ENCODE results near the gene JARID2. TPM values are rescaled to one million over a fixed set of nuclear protein-coding genes. Genes with fewer than 3 reads are reported as not detected.
A peak's percentile ranks its signal among the peaks of the same experiment; 100 is the strongest.

JARID2 gene
- total RNA-seq, 1 donor from 2014 or later: 11.7 TPM

DNA sequence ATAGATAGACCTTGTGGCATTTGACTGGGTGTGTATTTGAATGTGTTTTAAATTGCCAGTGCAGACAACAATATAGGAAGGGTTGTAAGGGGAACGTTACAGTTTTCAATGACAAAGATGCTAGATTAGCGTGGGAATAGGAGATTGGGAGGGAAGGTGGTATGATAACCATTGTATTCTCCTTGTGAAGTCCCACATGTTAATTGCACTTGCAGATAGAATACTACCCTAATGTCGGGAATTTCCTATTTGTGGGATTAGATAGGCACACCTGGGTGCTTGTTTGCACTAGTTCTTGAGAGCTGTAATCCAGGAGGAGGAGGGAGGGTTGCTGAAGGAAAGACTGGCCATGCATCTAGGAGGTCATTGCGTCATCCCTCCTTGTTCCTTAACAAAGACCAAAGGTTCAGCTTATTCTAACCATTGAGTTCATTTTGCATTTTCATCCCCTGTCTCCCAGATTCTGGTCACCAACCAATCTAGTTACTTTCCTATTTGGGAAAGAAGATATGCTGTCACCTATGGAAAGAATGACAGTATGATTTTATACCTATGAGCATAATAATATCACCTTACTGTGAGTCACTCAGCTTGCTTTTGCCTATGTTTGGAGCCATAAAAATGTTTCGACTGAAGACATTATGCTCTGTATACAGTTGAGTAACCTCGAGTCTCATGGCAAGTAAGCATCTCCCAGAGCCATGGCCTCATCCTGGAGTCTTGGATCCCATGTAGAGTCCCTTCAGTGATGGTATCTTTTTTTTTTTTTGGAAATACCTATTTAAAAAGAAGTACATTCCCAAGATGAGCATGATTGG is 215.5 kb downstream of the JARID2 start:
- DNase-seq (ENCODE audit: low read depth in 2 of 2): no peak

DNA sequence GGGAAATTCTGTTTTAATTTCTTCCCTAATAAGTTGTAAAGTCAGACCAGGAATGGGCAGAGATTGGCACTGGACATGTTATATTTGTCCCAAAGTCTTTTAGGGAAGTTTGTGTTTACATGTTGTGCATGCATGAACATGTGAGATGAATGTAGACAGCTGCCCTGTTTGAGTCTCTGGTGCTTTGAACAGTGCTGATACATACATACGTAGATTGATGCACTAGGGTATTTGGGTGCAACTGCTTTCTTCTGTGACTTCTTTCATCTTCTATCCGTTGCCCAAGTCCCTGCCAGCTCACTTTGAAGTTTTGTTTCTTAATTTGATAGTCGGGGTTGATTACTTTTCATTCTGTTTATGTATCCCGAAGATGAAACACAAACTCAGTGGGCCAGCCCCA is 216.4 kb downstream of the JARID2 start:
- DNase-seq (ENCODE audit: low read depth in 2 of 2): no peak

DNA sequence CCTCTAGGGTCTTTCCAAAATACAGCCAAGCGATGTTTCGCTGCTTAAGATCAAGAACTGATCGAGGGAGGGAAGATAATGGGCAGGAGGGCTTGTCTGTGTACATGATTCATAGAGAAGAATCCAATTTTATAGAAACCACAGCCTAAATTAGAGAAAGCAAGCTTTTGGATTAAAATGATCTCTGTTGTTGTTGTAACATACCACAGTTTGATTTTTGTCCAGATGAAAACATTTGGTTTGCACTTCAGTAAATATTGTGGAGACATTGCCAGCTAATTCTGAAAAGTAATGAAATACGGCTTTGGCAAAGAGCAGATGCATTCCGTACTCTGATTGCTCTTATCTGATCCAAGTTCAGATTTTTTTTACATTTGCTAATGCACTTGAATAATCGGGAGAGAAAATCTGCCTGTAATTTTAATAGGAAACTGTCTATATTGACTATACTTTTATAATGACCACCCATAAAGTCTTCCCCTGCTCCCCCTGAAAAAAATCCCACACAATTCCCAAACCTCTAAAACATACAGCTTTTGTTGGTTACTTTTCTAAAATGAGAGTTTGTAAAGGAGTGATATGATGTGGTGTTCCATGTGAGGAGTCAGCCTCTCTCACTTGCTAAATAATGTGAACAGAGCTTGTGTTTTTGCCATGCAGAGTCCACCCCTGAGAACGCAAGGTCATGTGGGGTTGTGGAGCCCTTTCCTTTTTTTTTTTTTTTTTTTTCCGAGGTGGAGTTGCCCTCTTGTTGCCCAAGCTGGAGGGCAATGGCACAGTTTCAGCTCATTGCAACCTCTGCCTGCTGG is 217.1 kb downstream of the JARID2 start:
- no peak for DNase-seq (ENCODE audit: low read depth in 2 of 2)

DNA sequence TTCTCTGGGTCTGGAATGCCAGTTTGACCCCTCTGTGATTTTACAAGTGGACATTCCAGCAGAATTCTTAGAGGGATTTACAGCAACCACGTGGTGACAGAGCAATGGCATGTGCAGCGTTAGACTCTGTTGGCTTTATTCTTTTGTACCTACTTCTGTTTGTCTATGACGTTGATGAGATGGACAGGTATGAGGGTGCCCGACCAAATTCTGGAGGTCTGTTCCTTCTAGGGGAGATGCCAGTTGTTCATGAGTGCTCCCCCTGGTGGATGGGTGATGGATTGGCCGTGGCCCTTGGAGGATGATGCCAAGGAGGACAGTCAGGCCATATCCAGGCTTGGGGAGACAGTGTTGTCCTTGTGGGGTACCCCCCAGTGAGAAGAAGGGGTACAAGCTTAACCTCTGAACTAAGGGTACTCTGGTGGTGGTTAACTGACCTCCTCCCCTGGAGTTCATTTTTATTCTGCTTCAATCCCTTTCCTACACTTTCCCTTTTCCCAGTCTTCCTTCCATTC is 218.4 kb downstream of the JARID2 start:
- peak; percentile 30 to 34 for DNase-seq (ENCODE audit: low read depth in 2 of 2)

DNA sequence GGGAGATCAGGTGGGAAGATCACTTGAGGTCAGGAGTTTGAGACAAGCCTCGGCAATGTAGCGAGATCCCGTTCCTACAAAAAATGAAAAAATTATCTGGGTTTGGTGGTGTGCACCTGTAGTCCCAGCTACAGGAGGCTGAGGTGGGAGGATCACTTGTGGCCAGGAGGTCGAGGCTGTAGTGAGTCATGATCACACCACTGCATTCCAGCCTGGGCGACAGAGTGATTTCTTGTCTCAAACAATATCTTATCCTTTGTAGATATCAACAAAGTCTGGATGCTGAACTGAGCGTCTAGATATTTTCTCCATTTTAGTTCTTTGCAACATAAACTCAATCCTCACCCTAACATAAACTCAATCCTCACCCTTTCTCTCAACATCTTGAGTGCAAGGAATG is 219.3 kb downstream of the JARID2 start:
- DNase-seq (ENCODE audit: low read depth in 2 of 2): no peak

DNA sequence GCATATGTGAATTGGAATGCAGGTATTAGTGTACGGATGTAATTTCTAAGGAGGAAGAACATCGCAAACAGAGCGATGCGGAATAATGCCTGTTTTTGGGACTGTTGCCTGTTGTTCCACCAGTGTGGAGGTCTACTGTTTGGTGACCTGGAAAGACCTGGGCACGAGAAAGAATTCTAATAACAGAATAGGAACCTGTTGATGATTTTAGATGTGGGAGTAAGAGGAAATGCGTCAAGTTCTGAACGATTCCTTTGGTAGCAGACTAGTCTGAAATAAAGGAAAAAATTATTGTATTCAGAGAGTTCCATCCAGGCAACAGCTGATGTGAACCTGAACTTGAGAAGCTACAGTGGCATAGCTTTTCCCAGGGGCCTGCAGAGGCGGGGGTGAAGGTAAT is 224.9 kb downstream of the JARID2 start:
- DNase-seq (ENCODE audit: low read depth in 2 of 2): peak in 1 of 2 donors; percentile 50

DNA sequence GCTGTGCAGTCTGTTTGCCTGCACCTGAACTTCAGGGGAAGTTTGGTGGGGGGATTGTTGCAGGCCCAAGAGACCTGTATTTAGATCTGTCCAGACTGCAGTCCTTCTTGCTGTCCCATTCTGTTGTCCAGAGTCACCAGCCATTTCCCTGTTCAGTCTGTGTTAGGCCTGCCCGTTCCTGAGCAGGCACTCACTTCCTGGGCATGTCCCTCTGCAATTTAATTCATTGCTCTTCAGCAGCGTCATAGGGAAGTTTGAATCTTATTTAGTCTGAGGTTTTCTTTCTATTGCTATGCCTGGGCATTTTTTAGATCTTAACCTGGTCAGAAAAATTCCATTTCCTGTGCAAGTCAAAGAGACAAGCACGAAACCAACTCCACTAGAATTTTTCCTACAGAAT is 226.8 kb downstream of the JARID2 start:
- DNase-seq (ENCODE audit: low read depth in 2 of 2): peak; percentile 33 to 35

DNA sequence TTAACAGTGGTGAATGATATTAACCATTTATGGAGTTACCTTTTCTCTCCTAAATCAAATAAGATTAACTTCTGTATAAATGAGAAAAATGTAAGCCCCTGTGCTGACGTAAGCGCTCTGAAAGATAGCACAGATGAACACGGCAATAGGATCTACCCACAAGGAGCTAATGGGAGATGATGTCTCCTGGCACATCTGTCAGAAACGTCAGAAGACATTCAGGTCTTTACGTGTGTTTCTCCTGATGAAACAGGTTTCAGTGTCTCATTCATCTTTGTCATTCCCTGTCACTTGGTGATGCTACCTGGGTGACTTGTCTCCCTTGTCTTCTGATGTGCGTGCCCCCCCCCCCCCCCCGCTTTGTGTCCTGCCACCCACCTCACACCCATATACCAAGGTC is 227.3 kb downstream of the JARID2 start:
- DNase-seq (ENCODE audit: low read depth in 2 of 2): no peak

DNA sequence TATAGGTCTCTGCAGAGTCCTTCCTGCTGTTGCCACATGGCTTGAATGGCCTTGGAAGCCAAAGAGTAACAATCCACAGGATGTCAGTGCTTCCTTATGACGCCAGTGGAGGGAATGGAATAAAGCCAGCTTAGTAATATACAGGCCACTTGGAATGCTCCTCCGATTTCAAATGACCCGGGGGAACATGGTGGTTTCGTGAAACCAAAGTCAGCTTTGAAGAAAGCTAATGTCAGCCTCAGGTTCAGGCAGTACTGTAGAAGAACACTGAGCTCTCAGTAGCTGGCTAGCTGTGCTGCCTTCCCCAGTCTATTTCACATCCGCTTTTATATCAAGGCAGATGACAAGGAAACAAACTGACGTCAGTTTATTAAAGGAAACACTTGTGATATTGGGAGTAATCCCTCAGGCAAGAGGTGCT is 227.9 kb downstream of the JARID2 start:
- DNase-seq (ENCODE audit: low read depth in 2 of 2): peak; percentile 23 to 72

DNA sequence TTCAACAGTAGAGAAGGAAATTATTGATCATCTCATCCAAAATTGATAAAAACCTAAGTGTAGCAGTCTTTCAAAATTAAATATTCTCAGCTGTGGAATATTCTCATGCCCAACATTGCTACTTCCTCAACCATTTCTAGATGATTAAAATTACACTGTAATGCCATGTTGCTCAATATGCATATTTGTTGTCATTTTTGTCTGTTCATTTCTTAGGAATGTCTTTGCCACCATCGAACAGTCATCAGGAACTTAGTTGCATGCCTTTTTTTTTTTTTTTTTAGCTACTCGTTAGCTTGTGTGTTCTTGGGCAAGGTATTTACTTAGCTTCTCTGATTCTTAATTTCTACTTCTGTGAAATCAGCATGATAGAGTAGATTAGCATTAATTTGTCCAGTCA is 228.3 kb downstream of the JARID2 start:
- DNase-seq (ENCODE audit: low read depth in 2 of 2): no peak

DNA sequence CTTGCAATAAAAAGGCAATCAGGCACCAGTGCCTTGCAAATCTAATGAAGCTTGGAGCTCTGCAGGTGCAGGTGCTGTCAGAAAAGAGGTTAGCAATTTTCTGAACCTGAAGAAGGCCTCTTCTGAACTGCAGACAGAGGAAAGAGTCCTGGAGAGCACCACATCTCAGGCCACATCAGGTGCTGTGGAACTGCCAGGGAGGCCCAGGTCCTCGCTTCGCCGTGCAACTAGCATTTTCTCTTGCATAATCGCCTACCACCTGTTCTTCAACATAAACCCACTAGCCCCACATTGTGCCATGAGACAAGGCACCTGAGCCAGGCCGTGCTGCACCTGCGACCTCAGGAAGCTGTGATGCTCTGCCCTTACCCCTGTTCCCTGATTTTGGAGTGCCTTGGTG is 229.4 kb downstream of the JARID2 start:
- peak in 1 of 2 donors; percentile 40 for DNase-seq (ENCODE audit: low read depth in 2 of 2)

DNA sequence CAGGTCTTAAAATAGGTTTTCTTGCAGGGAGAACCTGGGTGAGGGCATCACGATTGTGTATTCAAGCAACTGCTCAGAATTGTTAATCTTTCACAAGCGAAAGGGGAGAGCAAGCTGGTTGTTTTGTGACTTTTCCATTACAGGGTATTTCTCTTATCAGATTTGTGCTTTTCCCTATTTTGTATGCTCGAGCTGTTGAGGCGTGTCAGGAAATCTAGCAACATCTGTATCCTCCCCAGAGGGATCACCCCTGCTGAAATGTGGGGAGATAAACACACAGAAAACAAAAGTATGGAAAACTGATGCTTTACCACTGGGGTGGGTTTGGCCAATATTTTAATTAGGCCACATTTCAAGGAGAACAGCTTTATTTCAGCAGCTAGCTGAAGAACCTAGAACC is 230.0 kb downstream of the JARID2 start:
- peak in 1 of 2 donors; percentile 90 for DNase-seq (ENCODE audit: low read depth in 2 of 2)

DNA sequence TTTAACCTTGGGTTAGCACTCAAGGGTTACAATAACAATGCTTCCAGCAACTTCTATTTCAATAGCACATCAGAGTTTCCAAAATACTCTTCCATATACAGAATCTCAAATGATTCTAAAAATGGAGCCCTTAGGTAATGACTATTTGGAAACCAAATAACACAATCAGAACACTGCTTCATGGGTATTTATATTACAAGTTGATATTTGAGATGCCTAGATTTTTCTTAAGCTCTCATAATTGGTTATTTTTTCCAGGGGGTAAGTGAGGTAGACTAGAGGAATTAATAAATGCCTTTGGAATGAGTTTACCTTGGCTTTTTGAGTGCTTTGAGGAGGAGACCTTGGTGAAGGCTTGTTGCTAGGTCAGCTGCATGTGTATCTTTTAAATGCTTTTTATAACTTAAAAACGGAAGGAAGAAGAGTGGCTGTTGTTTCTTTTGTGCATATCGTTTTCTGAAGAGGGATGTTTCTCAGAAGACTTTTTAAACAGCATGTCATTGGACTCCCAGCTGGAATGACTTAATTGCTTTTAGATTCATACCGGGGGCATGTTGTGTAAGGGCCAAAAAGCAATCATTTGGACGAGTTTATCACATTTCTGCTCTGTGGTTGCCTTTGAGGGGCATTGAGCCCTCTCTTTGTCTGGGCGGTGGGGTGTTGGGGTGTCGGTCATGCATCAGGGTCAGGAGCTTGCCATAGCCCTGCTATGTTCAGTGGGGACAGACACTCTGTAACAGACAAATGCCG is 230.9 kb downstream of the JARID2 start:
- DNase-seq (ENCODE audit: low read depth in 2 of 2): peak in 1 of 2 donors; percentile 72

DNA sequence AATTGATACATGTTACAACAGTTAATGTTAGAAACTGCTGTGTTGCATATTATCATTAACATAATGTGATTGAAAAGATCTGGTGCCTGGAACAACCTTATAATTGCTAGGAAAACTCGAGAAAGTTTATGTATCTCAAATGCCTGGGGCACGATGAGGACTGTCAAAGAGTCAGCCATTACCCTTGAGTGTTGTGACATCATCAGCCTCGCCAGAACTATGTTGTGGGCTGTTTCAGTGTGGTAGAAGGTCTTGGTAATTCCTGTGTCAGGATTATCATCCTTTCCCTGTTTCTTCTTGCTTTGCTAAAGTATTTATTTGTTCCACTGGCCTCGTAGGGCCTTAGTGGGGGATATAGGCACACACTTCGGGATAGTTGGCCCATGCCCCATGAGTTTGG is 231.9 kb downstream of the JARID2 start:
- no peak for DNase-seq (ENCODE audit: low read depth in 2 of 2)

DNA sequence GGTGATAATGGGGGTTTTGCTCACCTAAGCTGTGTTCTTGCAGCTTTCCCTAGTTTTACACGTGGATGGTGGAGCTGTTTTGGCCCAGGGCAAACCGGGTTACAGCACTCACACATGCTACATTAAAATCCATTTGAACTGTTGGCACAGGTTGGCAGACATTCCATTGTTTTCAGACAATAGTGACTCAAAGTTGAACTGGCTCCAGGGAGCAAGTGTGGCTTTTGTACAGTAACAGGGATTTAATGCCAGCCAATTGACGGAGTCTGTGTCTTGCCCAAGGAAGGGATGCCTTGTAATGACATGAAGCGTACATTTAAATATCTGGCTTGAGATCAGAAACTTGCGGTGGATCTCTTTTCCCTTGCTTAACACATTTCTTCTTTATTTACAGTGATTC is 233.9 kb downstream of the JARID2 start:
- DNase-seq (ENCODE audit: low read depth in 2 of 2): peak; percentile 35 to 70

DNA sequence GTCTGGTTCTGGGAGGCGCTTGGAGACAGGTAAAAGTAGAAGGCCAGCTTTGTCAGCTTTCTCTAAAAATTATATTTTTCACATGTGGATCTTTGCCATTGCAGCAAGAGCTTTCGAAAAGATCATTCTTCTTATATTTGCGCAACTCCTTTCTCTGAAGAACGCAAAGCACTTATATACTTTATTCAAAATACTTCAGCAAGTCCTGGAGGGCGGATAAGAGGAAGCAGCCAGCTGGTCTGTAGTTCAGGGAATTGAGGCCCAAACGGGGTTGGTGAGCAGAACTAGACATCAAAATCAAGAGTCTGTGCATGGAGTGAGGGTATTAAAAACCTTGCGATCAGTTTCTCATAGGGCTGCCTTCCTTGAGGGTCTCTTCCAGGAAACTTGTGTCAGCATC is 234.7 kb downstream of the JARID2 start:
- no peak for DNase-seq (ENCODE audit: low read depth in 2 of 2)

DNA sequence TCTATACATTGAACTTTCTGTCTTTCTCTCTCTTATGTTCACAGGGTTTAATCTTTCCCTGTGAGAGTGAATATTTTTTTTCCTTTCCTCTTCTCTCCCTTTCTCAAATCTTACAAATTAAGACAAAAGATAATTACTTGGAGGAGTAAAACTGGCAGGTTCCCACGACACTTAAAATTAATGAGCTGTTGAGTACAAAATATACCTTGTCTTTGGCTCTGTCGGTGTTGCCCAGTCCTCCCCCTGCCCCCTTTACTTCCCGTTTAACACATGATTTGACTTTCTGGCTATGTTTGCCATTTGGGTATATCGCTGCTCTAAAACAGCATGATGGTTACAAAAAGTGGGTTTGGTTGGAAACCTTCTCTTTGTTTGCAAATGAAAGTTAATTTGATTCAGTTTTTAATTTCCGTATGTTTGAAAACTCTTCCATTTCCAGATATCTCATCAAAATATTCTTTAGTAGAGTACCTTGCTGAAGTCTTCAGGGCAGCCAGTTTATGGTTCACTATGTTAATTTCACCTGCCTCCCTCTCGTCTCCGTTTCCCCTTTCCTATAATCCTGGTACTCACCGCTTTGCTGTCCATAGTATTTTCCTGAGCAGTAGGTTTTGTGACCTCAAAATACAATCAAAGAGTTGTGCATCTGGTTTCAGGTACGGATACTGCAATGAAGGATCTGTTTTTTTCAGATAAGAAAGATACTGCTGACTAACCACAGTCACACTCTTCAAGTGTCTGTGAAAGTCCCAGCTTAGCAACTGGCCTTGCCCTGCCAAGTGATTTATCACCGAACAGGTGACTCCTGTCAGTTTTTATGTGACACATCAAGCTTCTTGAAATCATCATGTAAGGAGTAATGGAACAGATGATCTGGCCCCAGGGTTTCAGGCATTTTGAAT is 235.8 kb downstream of the JARID2 start:
- DNase-seq (ENCODE audit: low read depth in 2 of 2): no peak

DNA sequence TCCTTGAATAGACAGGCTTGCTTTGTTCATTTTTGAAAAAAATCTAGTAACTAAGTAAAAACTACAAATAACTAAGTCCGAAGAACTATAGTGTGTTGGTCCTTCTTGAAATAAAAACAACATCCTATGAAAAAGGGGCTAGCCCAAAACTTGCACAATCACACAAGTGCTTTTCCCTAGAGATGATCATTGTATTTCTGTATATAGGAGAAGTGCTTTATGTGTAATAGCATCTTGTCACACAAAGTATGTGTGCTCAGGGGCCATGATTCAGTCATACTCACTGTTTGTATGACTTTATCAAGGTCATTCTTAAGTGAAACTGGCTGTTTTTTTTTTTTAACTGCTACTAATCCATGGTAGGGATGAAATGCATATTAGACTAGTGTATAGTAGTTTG is 237.2 kb downstream of the JARID2 start:
- no peak for DNase-seq (ENCODE audit: low read depth in 2 of 2)

DNA sequence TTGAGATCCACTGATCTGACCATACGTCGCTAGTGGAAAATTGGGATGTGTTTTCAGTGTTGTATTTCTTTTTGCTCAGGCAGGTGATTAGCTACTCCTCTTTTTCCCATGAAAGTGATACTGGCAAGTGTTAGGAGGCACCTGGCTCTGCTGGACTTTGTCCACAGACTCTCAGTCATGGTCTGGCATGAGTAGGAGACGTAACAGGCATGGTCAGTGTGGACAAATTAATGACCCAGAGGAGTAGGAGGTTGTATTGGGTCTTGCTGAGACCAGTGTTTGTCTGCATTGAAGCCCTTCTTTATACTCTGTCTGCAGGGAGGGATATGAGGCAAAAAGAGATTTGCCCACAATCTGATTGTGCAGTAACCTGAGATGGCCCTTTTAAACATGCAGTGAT is 238.3 kb downstream of the JARID2 start:
- DNase-seq (ENCODE audit: low read depth in 2 of 2): no peak

DNA sequence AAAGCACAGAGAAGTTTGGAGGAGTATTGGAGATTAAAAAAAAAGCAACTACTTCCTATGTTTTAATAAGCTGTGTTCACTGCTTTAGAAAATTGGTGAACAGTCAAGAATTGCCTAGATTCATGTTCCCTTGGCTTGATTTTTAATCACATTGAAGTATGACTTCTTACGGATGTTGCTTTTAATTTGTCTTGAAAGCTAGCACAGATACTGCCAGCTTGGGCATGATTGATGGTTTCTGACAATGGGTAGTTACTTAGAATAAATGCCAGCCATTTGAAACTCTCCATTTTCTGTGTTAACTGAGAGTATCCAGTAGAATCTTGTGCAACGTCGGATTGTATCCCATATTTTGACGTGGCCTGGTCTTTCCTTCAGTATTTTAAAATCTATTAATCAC is 239.0 kb downstream of the JARID2 start:
- no peak for DNase-seq (ENCODE audit: low read depth in 2 of 2)

DNA sequence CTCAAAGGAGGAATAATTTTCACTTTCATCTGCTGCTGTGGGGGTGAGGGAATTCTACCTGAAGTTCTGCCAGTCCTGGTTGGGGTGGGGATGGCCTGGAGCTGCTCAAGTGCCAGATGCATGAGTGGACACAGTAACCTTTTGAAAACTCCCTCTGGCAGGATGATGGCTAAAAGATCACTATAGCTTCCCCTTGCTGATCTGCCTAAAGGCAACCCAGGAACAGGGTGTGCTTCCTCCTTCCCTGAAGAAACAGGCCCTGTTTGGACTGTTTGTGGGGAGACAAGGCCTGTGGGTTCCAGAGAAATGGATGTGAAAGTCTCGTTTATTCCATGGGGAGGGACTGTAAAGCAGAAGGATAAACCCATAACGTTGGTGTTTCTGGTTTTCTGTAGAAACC is 240.1 kb downstream of the JARID2 start:
- DNase-seq (ENCODE audit: low read depth in 2 of 2): no peak

Data from lung microvascular endothelial cell (primary cell).